ENCODE measurements around the gene OR10H3.
"Not testable (repeated sequence)": the region's sequence is repeated elsewhere in the genome, so short reads cannot be mapped to it uniquely, and the experiment has no call there.

Gene OR10H3

GRCh38 chr19:15740785-15741184 lies 3.0 kb downstream of the OR10H3 start:
- DNase-seq (ENCODE audit: low spot score in 2 of 2) (no peak), ATAC-seq (replicated peaks; ENCODE audit: extremely low read depth, poor library complexity, severe bottlenecking) (no peak)
- peaks cover 46% of the 10 kb centered on the region for H3K27me3 Mint-ChIP-seq
- H3K36me3 Mint-ChIP-seq (ENCODE audit: insufficient read depth): peaks cover 2% of the 10 kb centered on the region
- H3K9me3 Mint-ChIP-seq: peaks cover 8% of the 10 kb centered on the region
- H3K27ac Mint-ChIP-seq (ENCODE audit: low read depth): no peak overlapping the region
- H3K4me3 Mint-ChIP-seq: no peak overlapping the region
- H3K4me1 Mint-ChIP-seq: no peaks in the 10 kb centered on the region

- peaks cover 86% of the 10 kb centered on the region for H3K27me3 Mint-ChIP-seq
- no peak overlapping the region for H3K27ac Mint-ChIP-seq (ENCODE audit: low read depth)
- peaks cover 2% of the 10 kb centered on the region for H3K36me3 Mint-ChIP-seq (ENCODE audit: insufficient read depth)
- no peak for ATAC-seq (replicated peaks; ENCODE audit: extremely low read depth, poor library complexity, severe bottlenecking)
- H3K4me3 Mint-ChIP-seq: no peak overlapping the region
- no peaks in the 10 kb centered on the region for H3K4me1 Mint-ChIP-seq
- no peak for DNase-seq (ENCODE audit: low spot score in 2 of 2)
- no peaks in the 10 kb centered on the region for H3K9me3 Mint-ChIP-seq
Observed at GRCh38 chr19:15748239-15748638, 10.5 kb downstream of the OR10H3 start.

- Mint-ChIP-seq H3K27me3 (peaks cover 93% of the 10 kb centered on the region), H3K9me3 (no peaks in the 10 kb centered on the region), H3K4me3 (no peak overlapping the region), H3K36me3 (ENCODE audit: insufficient read depth) (no peaks in the 10 kb centered on the region), H3K4me1 (no peaks in the 10 kb centered on the region), H3K27ac (ENCODE audit: low read depth) (no peak overlapping the region)
- DNase-seq (ENCODE audit: low spot score in 2 of 2): no peak
- ATAC-seq (replicated peaks; ENCODE audit: extremely low read depth, poor library complexity, severe bottlenecking): no peak
Observed at GRCh38 chr19:15758379-15758778, 20.6 kb downstream of the OR10H3 start.

- H3K36me3 Mint-ChIP-seq (ENCODE audit: insufficient read depth): no peaks in the 10 kb centered on the region
- DNase-seq (ENCODE audit: low spot score in 2 of 2) (no peak), ATAC-seq (replicated peaks; ENCODE audit: extremely low read depth, poor library complexity, severe bottlenecking) (no peak)
- H3K27ac Mint-ChIP-seq (ENCODE audit: low read depth): no peak overlapping the region
- peak overlapping the region; percentile 30 for H3K4me3 Mint-ChIP-seq
- H3K4me1 Mint-ChIP-seq: no peaks in the 10 kb centered on the region
- no peaks in the 10 kb centered on the region for H3K9me3 Mint-ChIP-seq
- H3K27me3 Mint-ChIP-seq: peaks cover 86% of the 10 kb centered on the region
Observed at GRCh38 chr19:15759962-15760565, 22.3 kb downstream of the OR10H3 start.

GRCh38 chr19:15769586-15769985 lies 31.8 kb downstream of the OR10H3 start:
- H3K27me3 Mint-ChIP-seq: peaks cover 61% of the 10 kb centered on the region
- no peaks in the 10 kb centered on the region for H3K4me1 Mint-ChIP-seq
- peaks cover 2% of the 10 kb centered on the region for H3K36me3 Mint-ChIP-seq (ENCODE audit: insufficient read depth)
- no peak overlapping the region for H3K4me3 Mint-ChIP-seq
- no peak for ATAC-seq (replicated peaks; ENCODE audit: extremely low read depth, poor library complexity, severe bottlenecking)
- DNase-seq (ENCODE audit: low spot score in 2 of 2): no peak
- H3K27ac Mint-ChIP-seq (ENCODE audit: low read depth): no peak overlapping the region
- no peaks in the 10 kb centered on the region for H3K9me3 Mint-ChIP-seq

GRCh38 chr19:15774159-15774558 lies 36.4 kb downstream of the OR10H3 start:
- H3K4me3 Mint-ChIP-seq; H3K27ac Mint-ChIP-seq (ENCODE audit: low read depth); H3K4me1 Mint-ChIP-seq; H3K36me3 Mint-ChIP-seq (ENCODE audit: insufficient read depth); DNase-seq (ENCODE audit: low spot score in 2 of 2); H3K9me3 Mint-ChIP-seq; ATAC-seq (replicated peaks; ENCODE audit: extremely low read depth, poor library complexity, severe bottlenecking): not testable (repeated sequence)
- peaks cover 80% of the 10 kb centered on the region for H3K27me3 Mint-ChIP-seq

- H3K27me3 Mint-ChIP-seq: peaks cover 69% of the 10 kb centered on the region
- no peaks in the 10 kb centered on the region for H3K36me3 Mint-ChIP-seq (ENCODE audit: insufficient read depth)
- ATAC-seq (replicated peaks; ENCODE audit: extremely low read depth, poor library complexity, severe bottlenecking): no peak
- no peak overlapping the region for H3K27ac Mint-ChIP-seq (ENCODE audit: low read depth)
- H3K4me3 Mint-ChIP-seq: no peak overlapping the region
- DNase-seq (ENCODE audit: low spot score in 2 of 2): no peak
- H3K9me3 Mint-ChIP-seq: no peaks in the 10 kb centered on the region
- no peaks in the 10 kb centered on the region for H3K4me1 Mint-ChIP-seq
Observed at GRCh38 chr19:15775249-15775648, 37.5 kb downstream of the OR10H3 start.

- no peak for DNase-seq (ENCODE audit: low spot score in 2 of 2)
- peaks cover 60% of the 10 kb centered on the region for H3K27me3 Mint-ChIP-seq
- H3K27ac Mint-ChIP-seq (ENCODE audit: low read depth): no peak overlapping the region
- H3K4me1 Mint-ChIP-seq: no peaks in the 10 kb centered on the region
- no peak for ATAC-seq (replicated peaks; ENCODE audit: extremely low read depth, poor library complexity, severe bottlenecking)
- H3K4me3 Mint-ChIP-seq: no peak overlapping the region
- H3K36me3 Mint-ChIP-seq (ENCODE audit: insufficient read depth): no peaks in the 10 kb centered on the region
- no peaks in the 10 kb centered on the region for H3K9me3 Mint-ChIP-seq
Observed at GRCh38 chr19:15776264-15776663, 38.5 kb downstream of the OR10H3 start.

GRCh38 chr19:15776991-15777970 lies 39.5 kb downstream of the OR10H3 start:
- ATAC-seq (replicated peaks; ENCODE audit: extremely low read depth, poor library complexity, severe bottlenecking) (no peak), DNase-seq (ENCODE audit: low spot score in 2 of 2) (no peak)
- Mint-ChIP-seq H3K27me3 (peaks cover 50% of the 10 kb centered on the region), H3K27ac (ENCODE audit: low read depth) (peak overlapping the region; percentile 68), H3K4me1 (no peaks in the 10 kb centered on the region), H3K4me3 (no peak overlapping the region), H3K36me3 (ENCODE audit: insufficient read depth) (no peaks in the 10 kb centered on the region), H3K9me3 (no peaks in the 10 kb centered on the region)

- DNase-seq (ENCODE audit: low spot score in 2 of 2): no peak
- no peaks in the 10 kb centered on the region for H3K9me3 Mint-ChIP-seq
- H3K27ac Mint-ChIP-seq (ENCODE audit: low read depth): no peak overlapping the region
- no peak overlapping the region for H3K4me3 Mint-ChIP-seq
- no peaks in the 10 kb centered on the region for H3K4me1 Mint-ChIP-seq
- no peak for ATAC-seq (replicated peaks; ENCODE audit: extremely low read depth, poor library complexity, severe bottlenecking)
- H3K36me3 Mint-ChIP-seq (ENCODE audit: insufficient read depth): no peaks in the 10 kb centered on the region
- peaks cover 23% of the 10 kb centered on the region for H3K27me3 Mint-ChIP-seq
Observed at GRCh38 chr19:15779756-15780476, 42.1 kb downstream of the OR10H3 start.

GRCh38 chr19:15780610-15781418 lies 43.0 kb downstream of the OR10H3 start:
- DNase-seq (ENCODE audit: low spot score in 2 of 2): peak in 1 of 2 donors; percentile 10
- no peaks in the 10 kb centered on the region for H3K9me3 Mint-ChIP-seq
- H3K27ac Mint-ChIP-seq (ENCODE audit: low read depth): no peak overlapping the region
- no peak for ATAC-seq (replicated peaks; ENCODE audit: extremely low read depth, poor library complexity, severe bottlenecking)
- peaks cover 14% of the 10 kb centered on the region for H3K27me3 Mint-ChIP-seq
- H3K4me1 Mint-ChIP-seq: no peaks in the 10 kb centered on the region
- no peaks in the 10 kb centered on the region for H3K36me3 Mint-ChIP-seq (ENCODE audit: insufficient read depth)
- H3K4me3 Mint-ChIP-seq: no peak overlapping the region

- no peak overlapping the region for H3K4me3 Mint-ChIP-seq
- ATAC-seq (replicated peaks; ENCODE audit: extremely low read depth, poor library complexity, severe bottlenecking) (no peak), DNase-seq (ENCODE audit: low spot score in 2 of 2) (no peak)
- no peaks in the 10 kb centered on the region for H3K9me3 Mint-ChIP-seq
- H3K4me1 Mint-ChIP-seq: no peaks in the 10 kb centered on the region
- peaks cover 3% of the 10 kb centered on the region for H3K36me3 Mint-ChIP-seq (ENCODE audit: insufficient read depth)
- peaks cover 8% of the 10 kb centered on the region for H3K27me3 Mint-ChIP-seq
- H3K27ac Mint-ChIP-seq (ENCODE audit: low read depth): no peak overlapping the region
Observed at GRCh38 chr19:15781661-15782060, 43.9 kb downstream of the OR10H3 start.

Data from central memory CD8-positive, alpha-beta T cell (primary cell).